ENCODE measurements around the gene MINDY1.

MINDY1 gene

DNA sequence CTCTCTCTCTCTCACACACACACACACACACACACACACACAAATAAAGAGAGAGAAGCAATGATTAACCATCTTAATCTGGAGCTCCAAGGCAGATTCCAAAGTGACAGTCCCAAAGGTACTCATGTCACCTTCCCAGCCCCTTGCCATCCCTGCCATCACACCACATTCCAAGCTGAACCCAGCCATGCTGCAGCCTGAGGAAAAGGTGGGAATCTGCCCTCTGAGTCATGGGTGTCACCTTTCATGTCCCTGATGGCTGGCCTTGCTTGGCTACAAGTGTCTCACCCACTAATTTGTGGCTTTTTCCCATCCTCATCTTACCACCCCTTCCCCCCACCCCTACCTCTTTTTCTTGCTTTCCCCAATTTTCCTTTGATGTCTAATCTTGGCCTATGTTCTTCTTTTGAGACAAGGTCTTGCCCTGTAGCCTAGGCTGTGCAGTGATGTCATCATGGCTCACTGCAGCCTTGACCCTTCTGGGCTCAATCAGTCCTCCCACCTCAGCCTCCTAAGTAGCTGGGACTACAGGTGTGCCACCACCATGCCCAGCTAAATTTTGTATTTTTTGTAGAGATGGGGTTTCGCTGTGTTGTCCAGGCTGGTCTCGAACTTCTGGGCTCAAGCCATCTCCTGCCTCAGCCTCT, 21.4 kb downstream of the MINDY1 start:
- no peak for DNase-seq

DNA sequence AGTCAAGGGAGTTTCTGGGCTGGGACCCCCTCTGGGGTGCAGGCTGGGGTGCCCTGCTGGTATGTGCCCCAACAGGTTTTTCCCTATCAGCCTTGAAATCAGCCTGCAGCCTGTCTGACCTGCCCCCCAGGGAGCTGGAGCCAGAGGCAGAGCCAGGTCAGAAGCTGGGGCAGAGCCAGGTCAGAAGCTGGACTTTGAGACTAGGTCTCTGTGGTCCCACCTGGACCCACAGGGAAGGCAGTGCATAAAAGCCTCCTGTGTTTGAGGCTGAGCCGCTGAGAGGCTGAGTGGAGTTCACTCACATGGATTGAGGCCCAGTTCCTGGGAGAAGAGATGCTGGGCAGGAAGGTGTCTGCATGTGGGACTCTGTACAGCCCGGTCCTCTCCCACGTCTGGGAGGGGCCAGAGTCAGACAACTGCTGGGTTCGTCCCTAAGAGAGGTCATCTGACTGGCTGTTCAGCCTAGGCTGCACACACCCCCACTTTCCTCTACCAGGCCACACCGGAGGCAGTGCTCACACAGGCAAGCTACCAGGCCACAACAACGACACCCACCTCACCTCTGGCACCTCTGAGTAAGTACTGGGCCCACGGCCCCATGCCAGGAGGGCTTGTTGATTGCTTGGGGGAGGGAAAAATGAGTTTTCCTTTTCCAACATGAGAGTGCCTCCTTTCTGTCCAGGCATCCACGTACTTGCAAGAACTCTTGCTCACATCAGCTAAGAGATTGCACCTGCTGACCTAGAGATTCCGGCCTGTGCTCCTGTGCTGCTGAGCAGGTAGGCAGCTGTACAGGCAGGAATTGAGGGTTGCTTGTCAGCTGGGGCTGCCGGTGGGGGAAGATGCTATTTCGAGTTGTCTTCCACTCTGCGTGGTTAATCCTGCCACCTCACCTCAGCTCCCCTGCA, 24.6 kb downstream of the MINDY1 start, which contains the start of gene ANXA9:
ANXA9 (plus strand) TSS at position 488 of the 908 bp plus-strand sequence. CDS start 814 bp downstream, outside the sequence.
- DNase-seq, result no peak

DNA sequence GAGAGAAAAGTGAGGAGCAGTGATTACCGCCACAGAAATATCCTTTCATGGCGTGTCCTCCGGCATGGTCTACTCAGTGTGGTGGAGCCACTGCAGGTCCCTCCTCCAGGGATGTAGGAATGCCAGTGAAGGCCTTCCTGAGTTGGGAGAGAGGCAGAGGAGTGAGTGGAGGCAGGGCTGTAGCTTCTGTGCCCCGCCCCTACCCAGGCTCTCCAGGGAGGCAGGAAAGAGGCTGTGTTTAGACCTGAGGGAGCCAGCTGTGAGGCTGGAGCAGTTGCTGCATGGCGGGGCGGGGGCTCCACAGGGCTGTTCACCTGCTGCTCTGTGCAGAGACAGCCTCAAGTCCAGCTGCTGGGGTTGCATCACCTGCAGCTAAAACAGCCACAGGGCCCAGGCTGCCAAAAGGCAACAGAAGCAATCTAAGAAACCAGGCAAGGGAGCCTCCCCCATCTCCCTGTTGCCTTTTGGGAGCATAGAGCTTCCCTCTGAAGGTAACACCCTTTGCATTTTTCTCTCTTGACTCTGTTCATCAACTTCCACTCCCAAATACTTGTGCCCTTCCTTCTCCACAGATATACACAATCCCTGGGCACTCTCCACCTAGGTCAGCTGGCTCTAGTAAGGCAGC, 25.4 kb downstream of the MINDY1 start:
- no peak for DNase-seq

DNA sequence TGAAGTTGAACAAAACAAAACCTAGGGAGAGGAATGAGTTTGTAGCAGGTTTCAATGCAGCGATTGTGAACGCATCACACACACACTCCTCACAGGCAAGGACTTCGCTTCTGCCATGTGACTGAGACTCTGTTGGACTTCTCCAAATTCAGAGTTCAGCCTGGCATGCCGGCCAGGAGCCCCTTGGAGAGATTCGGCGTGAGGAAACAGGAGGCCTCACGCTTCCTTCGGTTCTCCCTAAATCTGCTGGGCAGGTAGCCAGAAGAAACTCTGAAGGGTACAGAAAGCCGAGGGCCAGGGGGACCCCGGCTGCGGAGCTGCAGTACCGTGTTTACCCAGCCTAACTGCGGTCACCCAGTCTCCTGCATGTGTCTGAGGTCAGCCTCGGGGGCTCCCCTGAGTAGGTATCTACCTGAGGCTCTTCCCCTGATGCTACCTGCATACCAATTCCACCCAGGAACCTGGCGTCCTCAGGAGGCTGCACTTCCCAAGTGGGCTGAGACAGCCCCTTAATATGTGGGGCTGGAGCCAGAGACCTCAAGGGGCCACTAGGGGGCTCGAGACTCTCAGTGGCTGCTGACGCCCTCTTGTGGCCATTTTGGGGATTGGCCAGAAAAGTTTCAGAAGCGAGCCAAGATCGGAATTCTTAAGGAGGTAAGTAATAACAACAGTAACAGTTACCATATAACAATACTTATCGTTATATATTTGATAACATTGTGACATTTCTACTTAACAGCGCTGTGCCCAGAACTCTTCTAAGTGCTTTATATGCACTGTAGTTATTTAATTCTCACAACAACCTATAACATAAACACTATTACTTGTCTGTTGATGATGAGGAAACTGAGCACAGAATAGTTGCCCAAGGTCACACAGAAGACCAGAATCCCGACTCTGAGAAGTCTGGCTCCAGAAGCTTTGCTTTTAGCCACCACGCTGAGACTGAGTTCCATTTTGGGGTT, 27.3 kb downstream of the MINDY1 start:
- DNase-seq, result peak; percentile 61

DNA sequence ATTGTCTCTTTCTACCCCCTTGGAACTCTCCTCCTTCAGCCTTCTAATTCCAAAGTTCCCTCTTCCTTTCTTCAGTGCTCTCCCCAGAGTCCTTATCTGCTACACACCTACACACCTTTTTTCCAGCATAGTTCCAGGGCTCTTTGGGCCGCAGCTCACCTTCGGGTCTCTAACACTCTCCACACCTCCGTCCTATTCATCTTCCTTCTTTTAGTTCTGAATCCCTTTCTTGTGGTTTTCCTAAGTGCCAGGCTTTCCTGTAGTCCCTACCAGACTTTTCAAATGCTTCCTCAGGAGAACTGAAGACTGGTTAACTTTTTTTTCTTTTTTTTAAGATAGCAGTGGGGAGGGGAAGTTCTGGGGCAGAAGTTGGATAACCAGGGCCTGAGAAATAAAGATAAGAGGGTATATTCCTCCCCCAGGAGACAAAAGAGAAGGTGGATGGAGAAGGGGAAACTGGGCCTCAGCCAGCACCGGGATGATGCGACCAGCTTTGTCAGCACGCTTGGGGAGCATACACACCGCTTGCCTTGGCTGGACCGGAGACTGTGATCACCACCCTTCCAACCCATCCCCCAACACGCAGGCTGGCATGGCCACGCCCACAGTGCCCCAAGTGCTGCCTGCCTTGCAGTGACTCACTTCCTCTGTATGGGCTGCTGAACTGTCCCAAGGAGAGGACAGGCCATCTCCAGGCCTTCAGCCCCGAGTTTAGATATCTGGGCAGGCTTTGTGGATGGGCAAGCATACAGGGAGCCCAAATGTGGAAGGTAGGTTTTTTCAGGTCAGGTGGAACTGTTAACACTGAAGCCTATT, 29.6 kb downstream of the MINDY1 start:
- DNase-seq, result no peak

DNA sequence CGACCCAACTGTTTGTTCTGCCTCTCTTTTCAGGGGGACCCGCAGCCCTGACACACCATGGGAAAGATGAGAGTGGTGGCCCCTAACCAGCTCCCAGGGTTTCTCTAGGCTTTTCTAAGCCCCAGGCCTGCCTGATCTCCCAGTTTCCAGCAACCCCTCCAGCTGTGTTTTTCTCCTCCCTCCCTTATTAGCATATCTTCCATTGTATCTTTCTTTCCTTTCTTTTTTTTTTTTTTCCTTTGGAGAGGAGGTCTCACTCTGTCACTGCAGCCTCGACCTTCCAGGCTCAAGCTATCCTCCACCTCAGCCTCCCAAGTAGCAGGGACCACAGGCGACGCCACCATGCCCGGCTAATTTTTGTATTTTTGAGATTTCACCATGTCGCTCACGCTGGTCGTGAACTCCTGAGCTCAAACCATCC, 30.3 kb downstream of the MINDY1 start:
- DNase-seq, result no peak

DNA sequence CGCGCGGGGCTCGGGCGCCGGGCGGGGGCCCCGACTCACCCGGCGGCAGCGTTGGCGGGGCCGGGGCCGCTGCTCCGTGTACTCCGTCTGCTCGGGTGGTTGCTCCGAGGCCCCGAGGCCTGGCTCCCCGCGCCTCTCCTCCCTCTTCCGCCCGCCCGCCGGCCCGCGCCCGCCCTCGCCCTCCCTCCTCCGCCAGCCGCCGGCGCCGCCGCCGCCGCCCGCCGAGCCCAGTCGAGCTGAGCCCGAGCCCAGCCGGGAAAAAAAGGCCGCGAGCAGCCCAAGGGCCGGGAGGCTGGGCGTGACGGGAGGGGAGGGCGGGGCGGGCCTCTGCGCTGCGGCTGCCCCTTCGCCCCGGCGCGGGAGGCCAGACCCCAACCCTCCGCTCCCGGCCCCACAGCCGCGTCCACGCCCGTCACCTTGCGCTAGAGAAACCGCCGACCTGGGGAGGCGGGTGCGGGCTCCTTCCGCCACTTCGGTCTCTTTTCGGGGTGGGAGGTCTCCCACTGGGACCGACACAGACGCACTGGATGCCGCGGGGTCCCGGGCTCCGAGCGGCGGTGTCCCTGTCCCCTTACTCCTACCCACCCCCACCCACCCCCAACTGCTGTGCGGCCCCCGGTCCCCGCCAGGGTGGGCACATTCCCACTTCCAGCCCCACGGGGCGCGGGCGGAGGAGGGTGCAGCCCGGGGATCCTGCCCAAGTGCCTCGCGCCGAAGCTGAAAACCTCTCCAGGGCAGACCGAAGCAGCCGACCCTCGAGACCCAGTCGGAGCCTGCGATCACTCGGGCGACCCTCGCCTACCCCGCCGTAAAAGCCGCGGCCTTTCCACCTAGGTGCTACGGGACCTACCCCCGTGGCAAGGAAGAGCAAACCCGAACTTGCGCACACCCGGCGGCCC, 31.9 kb downstream of the MINDY1 start, which contains the start of gene CERS2:
CERS2 (minus strand) TSS at position 256 of the 899 bp plus-strand sequence. CDS start 5,745 bp downstream, outside the sequence.
- DNase-seq, result peak; percentile 28

DNA sequence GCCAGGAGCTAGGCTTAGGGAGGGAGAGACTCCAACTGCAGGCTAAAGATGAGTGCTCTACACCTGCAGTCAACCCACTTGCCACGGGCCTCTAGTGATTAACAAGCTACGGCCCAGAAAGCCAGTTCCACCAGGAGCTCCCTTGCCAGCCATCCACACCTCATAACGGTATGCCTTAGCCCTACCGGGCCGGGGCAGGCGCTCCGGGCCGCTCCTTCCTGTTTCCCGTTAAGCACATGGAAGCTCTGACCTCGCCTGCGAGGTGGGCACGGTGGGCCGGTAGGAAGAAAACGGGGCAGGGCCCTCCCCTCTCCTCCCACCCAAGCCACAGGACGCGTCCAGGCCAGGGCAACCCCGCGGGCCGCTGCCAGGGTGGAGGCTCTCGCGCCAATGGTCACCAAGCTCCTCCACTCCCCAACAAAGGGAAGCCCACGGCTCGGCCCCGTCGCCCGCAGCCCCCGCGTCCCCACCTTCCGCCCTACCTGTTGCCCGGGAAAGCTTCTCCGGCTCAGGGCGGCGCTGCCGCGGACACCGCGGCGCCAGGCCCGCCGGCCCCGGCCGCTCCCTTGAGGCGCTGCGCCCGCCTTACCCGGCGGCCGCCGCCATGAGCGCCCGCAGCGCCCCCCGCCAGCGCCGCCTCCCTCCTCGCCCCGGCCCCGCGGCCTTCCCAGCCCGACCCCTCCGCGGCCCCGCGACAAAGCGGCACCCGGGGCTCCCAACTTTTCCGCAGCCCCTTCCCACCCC, 32.7 kb downstream of the MINDY1 start:
- no peak for DNase-seq

DNA sequence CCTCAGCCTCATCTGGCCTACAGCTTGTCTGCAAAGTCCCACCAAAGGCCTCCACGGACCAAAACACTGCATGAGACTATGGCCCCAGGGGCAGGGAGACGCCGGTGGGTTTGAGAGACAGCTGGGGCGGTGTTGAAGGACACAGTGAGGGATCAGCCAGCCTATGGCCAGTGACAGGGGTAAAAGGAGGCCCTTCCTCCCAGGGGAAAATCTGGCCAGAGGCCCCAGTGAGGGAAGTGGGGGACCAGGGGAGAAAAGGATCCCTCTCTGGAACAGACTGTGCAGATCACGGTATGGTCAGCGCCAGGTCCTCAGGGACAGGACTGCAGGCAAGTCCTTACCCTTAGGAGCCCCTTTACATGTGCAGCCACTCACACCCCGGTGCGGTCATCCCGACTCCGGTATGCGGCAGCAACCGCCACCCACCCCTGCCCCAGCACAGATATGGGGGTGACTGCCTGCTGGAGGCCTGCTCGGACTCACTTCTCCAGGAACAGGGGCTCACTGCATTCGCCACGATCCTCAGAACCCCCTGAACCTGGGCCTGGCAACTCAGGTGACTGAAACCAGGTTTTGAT, 33.4 kb downstream of the MINDY1 start:
- no peak for DNase-seq

DNA sequence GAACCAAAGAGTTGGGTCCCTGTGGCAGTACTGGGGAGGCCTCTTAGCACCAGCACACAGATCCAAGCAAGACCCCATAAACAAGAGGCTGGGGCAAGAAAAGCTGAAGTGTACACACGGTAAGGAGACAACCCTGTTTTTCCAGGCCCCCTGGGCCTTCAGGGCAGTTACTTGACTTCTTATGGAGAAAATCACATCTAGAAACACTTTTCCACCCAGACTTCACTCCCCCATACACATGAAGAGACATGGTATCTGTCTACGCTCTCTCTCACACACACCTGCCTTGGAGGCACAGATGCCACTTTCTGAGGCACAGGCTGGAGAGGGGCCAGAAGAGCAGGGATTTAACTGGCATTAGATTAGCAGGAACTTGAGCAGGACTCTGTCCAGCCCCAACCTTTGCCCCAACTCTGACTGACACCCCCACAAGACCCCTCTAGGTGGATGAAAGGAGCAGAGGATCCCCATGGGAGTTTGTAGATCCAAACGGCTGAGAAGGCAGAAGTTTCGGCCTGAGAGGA, 34.2 kb downstream of the MINDY1 start:
- no peak for DNase-seq

DNA sequence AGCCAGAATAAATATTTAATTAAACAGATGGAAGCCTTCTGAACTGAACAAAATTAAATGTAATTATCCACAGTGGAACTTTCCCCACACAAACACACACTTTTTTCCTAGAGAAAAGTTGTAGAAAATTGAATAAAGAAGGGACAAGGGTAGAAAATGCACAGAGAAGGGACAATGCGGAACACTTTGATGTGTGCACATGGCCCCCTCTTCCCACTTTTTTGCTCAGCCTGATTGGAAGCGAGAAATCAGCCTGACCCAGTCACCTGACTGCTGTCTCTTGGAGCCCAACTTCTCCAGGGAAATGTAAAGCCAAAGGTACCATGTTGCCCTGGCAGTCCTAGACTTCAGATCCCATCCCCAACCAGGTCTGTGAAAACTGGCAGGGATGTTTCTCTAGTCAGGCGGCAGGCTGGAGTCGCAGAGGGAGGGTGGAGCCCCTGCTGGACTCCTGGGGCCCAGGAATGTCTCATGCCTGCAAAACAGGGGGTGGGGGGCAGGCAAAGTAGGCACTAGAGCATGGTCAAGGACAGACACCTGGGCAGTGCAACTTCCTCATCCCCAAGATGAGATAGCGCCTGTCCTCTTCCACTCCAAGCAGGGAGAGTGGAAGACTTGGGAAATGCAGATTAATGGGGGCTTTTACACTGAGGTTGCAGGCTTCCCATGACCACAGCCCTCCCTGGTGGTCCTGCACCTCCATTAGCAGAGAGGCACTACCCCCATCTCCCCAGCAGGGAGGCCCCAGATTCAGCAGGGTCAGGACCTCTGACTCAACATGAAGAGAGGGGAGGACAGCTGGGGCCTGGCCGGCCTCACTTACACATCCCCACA, 34.9 kb downstream of the MINDY1 start:
- DNase-seq, result no peak

DNA sequence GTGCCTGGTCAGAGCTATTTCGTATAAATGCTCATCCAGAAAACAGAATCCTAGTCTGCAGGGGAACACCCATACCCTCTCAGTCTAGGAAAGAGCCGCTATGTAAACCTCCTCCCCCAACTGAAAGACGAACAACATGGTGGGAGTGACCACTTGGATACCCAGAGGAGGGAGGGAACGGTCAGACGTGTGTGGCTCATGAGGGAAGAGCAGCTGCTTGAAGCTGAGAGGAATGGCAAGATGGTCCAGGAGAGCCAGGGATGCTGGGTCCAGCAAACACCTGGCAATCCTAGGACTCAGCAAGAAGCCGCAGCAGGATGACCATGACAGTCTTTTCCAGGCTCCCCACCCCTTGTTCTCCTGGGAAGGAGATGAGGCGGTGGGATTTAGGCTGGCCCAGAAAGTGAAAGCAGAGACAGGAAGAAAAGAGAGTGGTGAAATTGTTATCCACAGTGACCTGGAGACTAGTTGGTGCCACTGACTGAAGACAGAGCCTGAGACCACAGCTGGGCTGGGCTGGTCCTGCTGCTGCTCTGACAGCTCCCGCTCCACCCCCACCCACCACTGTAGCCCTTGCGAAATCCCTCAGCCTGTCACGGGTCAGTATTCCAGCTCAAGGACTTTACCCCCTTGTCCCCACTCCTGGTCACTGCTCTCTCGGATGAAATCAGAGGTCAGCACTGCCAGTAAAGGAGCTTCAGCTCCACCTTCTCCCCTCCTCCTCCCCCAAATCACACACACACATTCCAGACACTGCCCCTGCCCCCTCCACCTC, 35.7 kb downstream of the MINDY1 start:
- no peak for DNase-seq

DNA sequence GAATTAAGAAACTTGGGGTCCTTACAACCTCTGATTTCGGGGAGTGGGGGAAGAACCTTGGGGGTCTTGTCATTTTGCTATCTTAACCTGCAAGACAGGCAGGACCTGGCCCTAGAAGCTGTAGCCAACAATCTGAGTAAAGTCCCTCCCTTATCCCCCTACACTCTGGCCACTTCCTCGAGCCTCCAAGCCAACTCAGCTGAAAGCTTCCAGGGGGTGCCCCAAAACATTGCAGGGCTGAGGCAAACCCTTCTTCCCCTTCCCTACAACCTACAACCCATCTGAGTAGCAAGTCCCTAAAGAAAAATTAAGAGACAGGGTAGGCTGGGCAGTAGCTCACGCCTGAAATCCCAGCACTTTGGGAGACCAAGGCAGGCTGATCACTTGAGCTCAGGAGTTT, 37.1 kb downstream of the MINDY1 start:
- no peak for DNase-seq

DNA sequence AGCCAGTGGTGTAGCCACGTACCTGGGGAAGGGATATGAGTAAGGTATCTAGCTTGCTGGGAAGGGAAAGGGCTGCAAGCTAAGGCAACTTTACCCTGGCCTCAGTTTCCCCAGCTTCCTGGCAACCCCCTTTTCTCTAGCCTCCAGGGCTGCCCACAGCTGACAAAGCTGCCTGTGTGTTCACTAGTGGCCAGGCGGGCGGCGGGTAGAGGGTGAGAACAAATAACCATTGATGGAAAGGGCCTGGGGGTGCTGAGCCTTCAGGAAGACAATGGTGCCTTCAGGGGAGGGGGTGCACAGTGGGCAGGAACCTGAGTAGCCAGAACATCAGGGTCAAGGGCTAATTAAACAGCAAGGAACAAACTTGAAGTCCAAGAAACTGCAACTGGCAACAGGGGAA, 38.2 kb downstream of the MINDY1 start:
- no peak for DNase-seq

DNA sequence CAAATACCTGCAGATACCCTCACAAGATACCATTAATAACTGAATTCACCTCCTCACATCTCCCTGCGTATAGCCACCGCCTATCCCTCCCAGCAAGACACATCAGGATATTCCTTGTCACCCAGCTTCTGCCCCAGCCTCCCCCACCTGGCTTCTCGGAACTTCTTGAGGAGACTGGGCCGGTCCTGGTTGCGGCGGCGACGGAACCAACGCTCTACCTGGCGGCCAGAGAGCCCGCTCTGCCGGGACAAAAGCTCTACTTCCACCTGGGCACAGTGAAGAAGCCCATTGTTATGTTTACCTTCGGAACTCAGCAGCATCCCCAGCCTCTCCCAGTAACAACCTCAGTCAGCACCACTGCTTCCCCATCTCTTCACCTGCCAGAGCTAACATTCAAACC, 38.8 kb downstream of the MINDY1 start:
- no peak for DNase-seq

DNA sequence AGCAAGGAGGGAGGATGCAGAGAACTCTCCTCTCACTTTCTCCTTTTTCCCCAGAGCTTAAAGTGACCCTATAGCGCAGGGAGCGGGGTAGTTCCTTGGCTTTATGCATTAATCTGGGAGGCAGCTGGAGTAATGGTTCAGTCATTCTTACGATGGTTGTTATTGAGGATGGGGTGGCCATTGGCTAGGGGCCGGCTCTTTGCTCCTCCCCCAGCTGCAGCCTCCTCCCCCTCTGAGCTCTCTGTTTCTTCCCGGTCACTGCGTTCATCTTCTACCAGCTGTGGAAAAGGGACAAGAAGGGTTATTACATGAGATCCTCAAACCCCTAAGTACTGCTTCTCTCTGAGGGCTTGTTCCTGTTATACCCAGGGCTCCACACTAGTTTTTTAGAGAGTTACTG, 40.7 kb downstream of the MINDY1 start:
- no peak for DNase-seq

DNA sequence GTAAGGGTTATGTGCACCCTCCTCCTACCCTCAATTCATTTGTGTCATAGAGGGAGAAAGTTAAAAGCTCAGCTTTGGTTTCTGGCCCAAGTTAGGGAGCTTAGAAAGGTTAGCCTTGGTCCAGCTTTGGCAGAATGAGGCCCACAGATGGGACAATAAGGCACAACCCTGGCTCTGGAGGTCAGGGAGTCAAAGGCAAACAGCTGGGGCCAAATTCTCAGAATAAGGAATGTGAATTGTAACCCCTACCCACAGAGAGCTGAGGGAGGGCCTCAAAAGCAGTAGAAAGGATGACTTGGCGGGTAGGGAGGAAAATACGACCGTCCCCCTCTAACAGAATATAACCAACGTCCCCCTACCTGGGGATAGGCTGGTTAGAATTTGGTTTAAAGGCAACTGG, 41.1 kb downstream of the MINDY1 start:
- DNase-seq, result no peak
